HepG2 (cell line): ENCODE results near the gene EFNA2. TPM values are rescaled to one million over a fixed set of nuclear protein-coding genes. Genes with fewer than 3 reads are reported as not detected.

Experiments used
- ATAC-seq: fragments of 200-7000 bp; cut with Tn5 transposase; 3 replicates; pipeline ENCODE4 v1.9.1; 2020; ENCODE audit warnings: mild to moderate bottlenecking, moderate library complexity
- BruUV-seq: library from RNA; stranded (reverse); fragments of 400-500 nt; replicated peaks from 2 replicates; lab custom pipeline; 2021; lab: Mats Ljungman, UMichigan
- CTCF ChIA-PET: fragments of 300-600 bp; formaldehyde crosslinking; extraction: SDS; loops from one replicate; lab custom pipeline; 2021; ENCODE audit warnings: low total read pairs, inconsistent platforms, low intra/inter-chr PET ratio; lab: Yijun Ruan, JAX
- POLR2A ChIA-PET: fragments of 350-600 bp; sonication (Branson Sonifier 250); formaldehyde crosslinking; loops from one replicate; lab custom pipeline; 2020; ENCODE audit warnings: antibody characterized with exemption, inconsistent platforms; lab: Yijun Ruan, JAX
- DNase-seq: peaks from one replicate; pipeline ENCODE4 v3.0.0-alpha.2; 2015; ENCODE audit warnings: low spot score
- FAIRE-seq: peaks from 3 replicates; lab custom pipeline; 2011; peaks lifted over from hg19 to GRCh38; lab: Jason Lieb, UNC
- H2AFZ ChIP-seq: one replicate; pipeline ENCODE4 v1.6.1; 2011; ENCODE audit warnings: low read length, inconsistent platforms
- H3K27ac ChIP-seq: fragments of 300-600 bp; 3 replicates; pipeline ENCODE4 v1.8.0; 2011; ENCODE audit warnings: mixed run types, mild to moderate bottlenecking, mixed read lengths, low read length, inconsistent platforms; ENCODE audit not compliant: insufficient read depth; ENCODE audit errors: extremely low read length
- H3K27me3 ChIP-seq, 2 experiments: fragments of 200-600 bp in 1 of 2; 2 replicates in 1 of 2; 3 replicates in 1 of 2; pipeline versions ENCODE4 v1.6.0 to v1.8.0; 2011; ENCODE audit warnings: low read length in 2 of 2, mild to moderate bottlenecking in 2 of 2, moderate library complexity in 2 of 2, inconsistent platforms in 1 of 2; ENCODE audit not compliant: insufficient read depth in 2 of 2, control insufficient read depth in 1 of 2
- H3K36me3 ChIP-seq, 2 experiments: fragments of 200-600 bp in 1 of 2; replicated peaks in 1 of 2; 2 replicates in 1 of 2; 3 replicates in 1 of 2; pipeline versions ENCODE4 v1.5.1 to v1.8.0; 2011; ENCODE audit warnings: low read length in 2 of 2, inconsistent platforms in 1 of 2; ENCODE audit not compliant: insufficient read depth in 2 of 2, control insufficient read depth in 1 of 2
- H3K4me1 ChIP-seq: 2 replicates; pipeline ENCODE4 v1.5.1; 2012; ENCODE audit warnings: low read length, inconsistent platforms; ENCODE audit not compliant: insufficient read depth
- H3K4me2 ChIP-seq: 2 replicates; pipeline ENCODE4 v1.6.0; 2011; ENCODE audit warnings: low read depth, low read length, inconsistent platforms
- H3K4me3 ChIP-seq, 3 experiments: fragments of 200-600 bp in 1 of 3; sonication (generic), shearing (Covaris generic) in 1 of 3; replicated peaks in 1 of 3; 2 replicates each; pipeline ENCODE4 v1.5.1; 2011 to 2016; ENCODE audit warnings: low read length in 3 of 3, inconsistent platforms in 2 of 3, low read depth in 2 of 3, mild to moderate bottlenecking in 2 of 3, control low read depth in 1 of 3, mixed read lengths in 1 of 3; ENCODE audit not compliant: insufficient read depth in 1 of 3
- H3K79me2 ChIP-seq: one replicate; pipeline ENCODE4 v1.6.1; 2011; ENCODE audit warnings: low read length, inconsistent platforms; ENCODE audit not compliant: insufficient read depth
- H3K9ac ChIP-seq: 2 replicates; pipeline ENCODE4 v1.6.0; 2011; ENCODE audit warnings: mild to moderate bottlenecking, low read depth, low read length, inconsistent platforms; ENCODE audit not compliant: insufficient read depth
- H3K9me3 ChIP-seq: 2 replicates; pipeline ENCODE4 v1.5.1; 2012; ENCODE audit warnings: mild to moderate bottlenecking, low read length
- H4K20me1 ChIP-seq: 2 replicates; pipeline ENCODE4 v1.6.0; 2011; ENCODE audit warnings: inconsistent platforms, mild to moderate bottlenecking, low read length, moderate library complexity; ENCODE audit not compliant: insufficient read depth
- HES4 ChIP-seq: sonication (generic); formaldehyde crosslinking; IDR thresholded peaks from 2 replicates; pipeline ENCODE4 v1.9.0; 2021; ENCODE audit warnings: mild to moderate bottlenecking, missing genetic modification reagents, borderline replicate concordance
- HNRNPL ChIP-seq: fragments of 200-400 bp; formaldehyde crosslinking; IDR thresholded peaks from 2 replicates; pipeline ENCODE4 v1.6.1; 2017; ENCODE audit warnings: mild to moderate bottlenecking, low read depth, low read length
- SALL1 ChIP-seq: sonication (generic); formaldehyde crosslinking; IDR thresholded peaks from 2 replicates; pipeline ENCODE4 v1.8.0; 2022; ENCODE audit warnings: mild to moderate bottlenecking, missing genetic modification reagents
- ZFX ChIP-seq: sonication (generic); formaldehyde crosslinking; IDR thresholded peaks from 2 replicates; pipeline ENCODE4 v1.4.0; 2020; ENCODE audit warnings: mild to moderate bottlenecking, low read depth, missing genetic modification reagents, moderate library complexity
- WGBS: methylation state at CpG from one replicate; pipeline ENCODE4 v1.1.6; 2017; ENCODE audit warnings: low lambda C conversion rate; 5-methylcytosine and 5-hydroxymethylcytosine counted together
- in situ Hi-C: cut with HindIII; loops from 2 replicates; pipeline ENCODE4 v1.10.0; 2017; ENCODE audit warnings: low pct_unique_long_range_greater_than_20kb; ENCODE audit not compliant: extremely low pct_ligation_motif_present
- intact Hi-C: fragments of 100-400 bp; cut with micrococcal nuclease; formaldehyde crosslinking; loops from one replicate; pipeline ENCODE4 v1.10.0; 2022; ENCODE audit not compliant: unreplicated experiment
- polyA plus RNA-seq, 8 experiments: library from polyadenylated mRNA; depleted of rRNA in 3 of 8; stranded (reverse) in 7 of 8; unstranded in 1 of 8; fragments of >200 nt; fragmentation: Illumina TruSeq in 4 of 8; extraction: Trizol in 4 of 8; gene quantifications; 2 replicates each; pipeline versions ENCODE4 v1.2.1 to v1.2.3, GENCODE V29; 2011 to 2016; ENCODE audit warnings: low read depth in 4 of 8, missing spikeins in 1 of 8, mixed read lengths in 1 of 8; ENCODE audit not compliant: insufficient read depth in 1 of 8
- total RNA-seq, 5 experiments: library from RNA; depleted of rRNA; stranded (reverse); fragments of >200 nt; fragmentation: Illumina TruSeq; extraction: Trizol; gene quantifications; 2 replicates each; pipeline ENCODE4 v1.2.3, GENCODE V29; 2016; ENCODE audit warnings: low read depth in 1 of 5
- TF ChIP-seq, protein P1 (sequence below): sonication (generic); IDR thresholded peaks from 2 replicates; pipeline ENCODE4 v1.6.1; 2016; ENCODE audit warnings: low read depth, borderline replicate concordance

The EFNA2 gene
- total and polyA plus RNA-seq, 2 of the 13 experiments (the other 11 are each of a cell fraction or from before 2014, with no cell fraction given) = 6.0 to 9.9 TPM

DNA sequence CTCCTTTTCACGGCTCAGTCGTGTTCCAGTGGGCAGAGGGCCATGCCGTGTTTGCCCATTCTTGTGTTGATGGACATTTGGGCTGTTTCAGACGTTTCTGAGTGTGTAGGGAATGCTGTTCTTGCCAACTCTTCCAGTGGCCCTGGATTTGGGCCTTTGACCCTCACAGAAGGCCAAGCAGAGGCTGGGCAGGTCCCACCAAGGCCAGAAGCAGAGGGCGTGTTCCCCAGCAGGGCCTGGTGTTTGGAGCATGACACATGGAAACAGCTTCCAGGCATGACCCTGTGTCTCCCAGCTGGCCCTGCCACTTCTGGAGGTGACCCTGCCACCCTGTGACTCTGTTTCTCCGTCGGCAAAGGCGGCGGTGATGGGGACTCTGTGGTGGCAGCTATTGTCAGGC, 35.9 kb downstream of the EFNA2 start (continued):
- TF ChIP-seq, protein P1, sequence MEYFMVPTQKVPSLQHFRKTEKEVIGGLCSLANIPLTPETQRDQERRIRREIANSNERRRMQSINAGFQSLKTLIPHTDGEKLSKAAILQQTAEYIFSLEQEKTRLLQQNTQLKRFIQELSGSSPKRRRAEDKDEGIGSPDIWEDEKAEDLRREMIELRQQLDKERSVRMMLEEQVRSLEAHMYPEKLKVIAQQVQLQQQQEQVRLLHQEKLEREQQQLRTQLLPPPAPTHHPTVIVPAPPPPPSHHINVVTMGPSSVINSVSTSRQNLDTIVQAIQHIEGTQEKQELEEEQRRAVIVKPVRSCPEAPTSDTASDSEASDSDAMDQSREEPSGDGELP = peak; percentile 6; the same call in 1 of the 2 replicates
- peak; percentile 49; the same call in 1 of the 2 replicates for TF ChIP-seq ZFX
- TF ChIP-seq SALL1 (CRISPR knock-in tag) = peak; percentile 29; the same call in 1 of the 2 replicates

DNA sequence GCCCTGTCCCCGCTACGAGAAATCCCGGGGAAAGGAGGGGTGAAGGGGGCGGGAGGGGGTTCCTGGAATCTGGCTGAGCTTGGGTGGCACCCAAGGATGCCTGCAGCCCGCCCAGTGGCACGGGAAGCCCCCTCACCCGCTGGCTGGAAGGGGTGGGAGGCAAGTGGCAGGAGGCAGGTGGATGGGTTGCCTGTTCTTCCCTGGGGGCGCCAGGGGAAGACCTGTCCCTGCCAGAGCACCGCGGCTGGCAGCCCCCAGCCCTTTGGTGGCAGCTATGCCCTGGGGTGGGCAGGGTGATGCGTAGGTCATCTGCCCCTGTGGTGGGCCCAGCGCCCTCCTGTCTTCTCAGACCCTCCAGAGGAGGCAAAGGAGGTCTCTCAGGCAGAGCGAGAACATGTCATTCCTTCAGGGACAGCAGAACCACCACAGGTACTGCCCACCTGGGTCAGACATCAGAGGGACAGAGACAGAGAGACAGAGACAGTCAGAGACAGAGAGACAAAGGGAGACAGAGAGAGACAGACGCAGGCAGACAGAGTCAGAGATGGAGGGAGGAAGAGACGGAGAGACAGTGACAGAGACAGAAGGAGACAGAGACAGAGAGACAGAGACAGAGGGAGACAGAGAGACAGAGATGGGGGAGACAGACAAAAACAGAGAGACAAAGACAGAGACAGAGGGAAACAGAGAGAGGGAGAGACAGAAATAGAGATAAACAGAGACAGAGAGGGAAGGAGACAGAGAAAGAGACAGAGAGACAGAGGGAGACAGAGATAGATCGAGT, 36.7 kb downstream of the EFNA2 start:
- TF ChIP-seq HES4 = no peak
- peak; percentile 72; the same call in 1 of the 2 replicates for TF ChIP-seq HNRNPL
- Histone ChIP-seq H3K9ac (no peak overlapping the region), H3K27ac (no peak overlapping the region), H3K4me3 (no peak overlapping the region), H3K79me2 (no peaks in the 10 kb centered on the region), H3K36me3 (no peaks in the 10 kb centered on the region), H4K20me1 (no peaks in the 10 kb centered on the region), H3K4me1 (peaks cover 68% of the 10 kb centered on the region), H3K9me3 (no peaks in the 10 kb centered on the region), H3K27me3 (peaks cover 1 to 16% of the 10 kb centered on the region in 2 experiments; a peak in 4 of 5 replicates), H3K4me2 (no peak overlapping the region), H2AFZ (no peak overlapping the region)
- ATAC-seq = no peak
- intact Hi-C loops = no loop called here
- CTCF ChIA-PET = no interaction called here
- 55% methylated on average over 8 of the region's 16 CpGs for WGBS
- in situ Hi-C loops = no loop called here
- no peak for FAIRE-seq
- no peak for DNase-seq
- POLR2A ChIA-PET = interaction anchor here (0.6 to 1.1 kb wide), 2 partner anchors 51 to 121 kb away, joined by 3 to 5 read pairs; no protein-coding TSS in a partner anchor
- no TSS peak for BruUV-seq
